Stimulated activated CD4-positive, alpha-beta T cell treated with anti-CD3 and anti-CD28 coated beads, Interleukin-4, amount 100 ng/mL, for 48 hours (primary cell): ENCODE results near the gene ENTREP3.
A peak's percentile ranks its signal among the peaks of the same experiment; 100 is the strongest.

ENCODE experiments used
- DNase-seq, 2 donors: peaks; one replicate each; pipeline ENCODE4 v3.0.0-alpha.2; 2020; ENCODE audit warnings: low read depth in 2 of 2

ENTREP3 gene

GRCh38 chr1:155277902-155278688, 22.8 kb upstream of the ENTREP3 start:
- peak; percentile 64 to 81 for DNase-seq

GRCh38 chr1:155277070-155277901, 22.0 kb upstream of the ENTREP3 start, which contains the start of gene HCN3:
HCN3 (plus strand) TSS chr1:155277463; CDS start chr1:155277591, 128 bp downstream.
- peak; percentile 92 to 97 for DNase-seq

GRCh38 chr1:155273343-155274245, 18.3 kb upstream of the ENTREP3 start, which contains the start of gene CLK2:
CLK2 (minus strand) TSS chr1:155273504; CDS start chr1:155270977, 2,527 bp downstream.
- DNase-seq, result peak; percentile 96 to 98

GRCh38 chr1:155272466-155273342, 17.4 kb upstream of the ENTREP3 start:
- DNase-seq, result no peak

- no peak for DNase-seq
Observed at GRCh38 chr1:155269381-155269780, 14.1 kb upstream of the ENTREP3 start.

GRCh38 chr1:155268630-155269029, 13.3 kb upstream of the ENTREP3 start:
- no peak for DNase-seq

- DNase-seq, result no peak
Observed at GRCh38 chr1:155267373-155267772, 12.1 kb upstream of the ENTREP3 start.

- DNase-seq, result no peak
Observed at GRCh38 chr1:155266553-155266952, 11.3 kb upstream of the ENTREP3 start.

GRCh38 chr1:155263067-155263466, 7.8 kb upstream of the ENTREP3 start:
- no peak for DNase-seq

- DNase-seq, result peak; percentile 70 to 88
Observed at GRCh38 chr1:155261852-155262673, 6.8 kb upstream of the ENTREP3 start, which contains the start of gene SCAMP3. SCAMP3 (minus strand) TSS chr1:155262360; CDS start chr1:155262151, 209 bp downstream.

GRCh38 chr1:155261493-155261851, 6.2 kb upstream of the ENTREP3 start:
- no peak for DNase-seq

GRCh38 chr1:155260276-155260675, 5.0 kb upstream of the ENTREP3 start:
- DNase-seq, result no peak

GRCh38 chr1:155256058-155256852, 972 bp upstream of the ENTREP3 start:
- no peak for DNase-seq

GRCh38 chr1:155254714-155255242, 505 bp downstream of the ENTREP3 start:
- DNase-seq, result no peak

- no peak for DNase-seq
Observed at GRCh38 chr1:155254228-155254713, 1.0 kb downstream of the ENTREP3 start.

GRCh38 chr1:155253797-155254196, 1.5 kb downstream of the ENTREP3 start:
- no peak for DNase-seq

GRCh38 chr1:155253208-155253607, 2.1 kb downstream of the ENTREP3 start:
- DNase-seq, result no peak

GRCh38 chr1:155251566-155251965, 3.7 kb downstream of the ENTREP3 start:
- no peak for DNase-seq
